ENCODE results near the gene RPL10. TPM values are rescaled to one million over a fixed set of nuclear protein-coding genes. Genes with fewer than 3 reads are reported as not detected.

Gene RPL10
- total and polyA plus RNA-seq, 2 donors (not counting 3 experiments of a cell fraction or from before 2014, with no cell fraction given): 2,493 to 7,586 TPM

GRCh38 chrX:154355776-154356140 is 42.4 kb upstream of the RPL10 start:
- dilution Hi-C loops (cut with MboI; ENCODE audit: extremely low pct_ligation_motif_present, low sequenced_read_pairs) (no loop called here), intact Hi-C loops (cut with micrococcal nuclease) (no loop called here)
- no peak overlapping the region for H3K4me2 ChIP-seq (ENCODE audit: insufficient read depth, low read length)
- CTCF ChIA-PET: interaction anchor here (1.4 kb wide), 1 partner anchor 15 kb away, joined by 4 read pairs; no protein-coding TSS in a partner anchor
- H3K27ac ChIP-seq (ENCODE audit: insufficient read depth, low read depth, low read length): no peak overlapping the region
- DNase-seq (ENCODE audit: low read depth, low spot score) (no peak), FAIRE-seq (no peak)
- H4K20me1 ChIP-seq (replicated peaks; ENCODE audit: control insufficient read depth, extremely low read depth, insufficient read depth, low read length): no peaks in the 10 kb centered on the region
- no peak overlapping the region for H2AFZ ChIP-seq (ENCODE audit: low read depth, low read length)
- H3K9me3 ChIP-seq (replicated peaks; ENCODE audit: control insufficient read depth, insufficient read depth, low read length): no peaks in the 10 kb centered on the region
- no peaks in the 10 kb centered on the region for H3K9me1 ChIP-seq (replicated peaks; ENCODE audit: control insufficient read depth, extremely low read depth, insufficient read depth, low read length)
- POLR2A ChIA-PET: no interaction called here
- no peaks in the 10 kb centered on the region for H3K4me1 ChIP-seq (ENCODE audit: control insufficient read depth, extremely low read depth, insufficient read depth, low read length)
- H3K79me2 ChIP-seq (ENCODE audit: control insufficient read depth, insufficient read depth, low read length): peaks cover 41% of the 10 kb centered on the region
- no TSS peak for BruUV-seq (replicated peaks)
- TF ChIP-seq POLR2A (IDR thresholded peaks at IDR 0.05; ENCODE audit: low read depth, low read length) (peak; percentile 34), CTCF (IDR thresholded peaks at IDR 0.05; ENCODE audit: extremely low read depth in 1 of 2, insufficient read depth in 1 of 2, low read depth in 1 of 2, low read length in 2 of 2) (no peak)
- H3K9ac ChIP-seq (replicated peaks; ENCODE audit: extremely low read depth, insufficient read depth, low read length): no peak overlapping the region
- peaks cover 15 to 98% of the 10 kb centered on the region in 2 experiments for H3K36me3 ChIP-seq (ENCODE audit: control insufficient read depth in 2 of 2, extremely low read depth in 1 of 2, insufficient read depth in 2 of 2, low read length in 2 of 2)
- no peaks in the 10 kb centered on the region for H3K27me3 ChIP-seq (ENCODE audit: control insufficient read depth in 2 of 2, insufficient read depth in 2 of 2, low read length in 2 of 2)
- no peak overlapping the region for H3K4me3 ChIP-seq (replicated peaks in 1 of 3; ENCODE audit: insufficient read depth in 1 of 3, low read depth in 1 of 3, low read length in 3 of 3)

- H3K9me1 ChIP-seq (replicated peaks; ENCODE audit: control insufficient read depth, extremely low read depth, insufficient read depth, low read length): no peaks in the 10 kb centered on the region
- CTCF ChIA-PET: no interaction called here
- POLR2A ChIA-PET: no interaction called here
- FAIRE-seq (no peak), DNase-seq (ENCODE audit: low read depth, low spot score) (no peak)
- H3K27ac ChIP-seq (ENCODE audit: insufficient read depth, low read depth, low read length): no peak overlapping the region
- H3K4me2 ChIP-seq (ENCODE audit: insufficient read depth, low read length): no peak overlapping the region
- no peaks in the 10 kb centered on the region for H3K4me1 ChIP-seq (ENCODE audit: control insufficient read depth, extremely low read depth, insufficient read depth, low read length)
- no peak overlapping the region for H2AFZ ChIP-seq (ENCODE audit: low read depth, low read length)
- BruUV-seq (replicated peaks): no TSS peak
- intact Hi-C loops (cut with micrococcal nuclease) (no loop called here), dilution Hi-C loops (cut with MboI; ENCODE audit: extremely low pct_ligation_motif_present, low sequenced_read_pairs) (no loop called here)
- no peak for TF ChIP-seq CTCF (IDR thresholded peaks at IDR 0.05; ENCODE audit: extremely low read depth in 1 of 2, insufficient read depth in 1 of 2, low read depth in 1 of 2, low read length in 2 of 2)
- TF ChIP-seq MYC (IDR thresholded peaks at IDR 0.05; ENCODE audit: low read depth, low read length): no peak
- TF ChIP-seq POLR2AphosphoS5 (IDR thresholded peaks at IDR 0.05; ENCODE audit: insufficient read depth, low read depth, low read length): no peak
- TF ChIP-seq POLR2A (IDR thresholded peaks at IDR 0.05; ENCODE audit: low read depth, low read length): no peak
- no peak for TF ChIP-seq FOS (IDR thresholded peaks at IDR 0.05; ENCODE audit: borderline replicate concordance, insufficient read depth, low read length)
- TF ChIP-seq EZH2 (IDR thresholded peaks at IDR 0.05; ENCODE audit: borderline replicate concordance, low read depth, low read length, severe bottlenecking): no peak
- TF ChIP-seq, protein P1, sequence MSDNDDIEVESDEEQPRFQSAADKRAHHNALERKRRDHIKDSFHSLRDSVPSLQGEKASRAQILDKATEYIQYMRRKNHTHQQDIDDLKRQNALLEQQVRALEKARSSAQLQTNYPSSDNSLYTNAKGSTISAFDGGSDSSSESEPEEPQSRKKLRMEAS (IDR thresholded peaks at IDR 0.05; ENCODE audit: insufficient read depth, insufficient read length): no peak
- no peak for TF ChIP-seq GATA2 (IDR thresholded peaks at IDR 0.05; ENCODE audit: insufficient read depth, insufficient read length, low read depth, low read length)
- TF ChIP-seq JUN (IDR thresholded peaks at IDR 0.05; ENCODE audit: borderline replicate concordance, insufficient read depth, insufficient read length, low read depth): no peak
- H4K20me1 ChIP-seq (replicated peaks; ENCODE audit: control insufficient read depth, extremely low read depth, insufficient read depth, low read length): no peaks in the 10 kb centered on the region
- H3K79me2 ChIP-seq (ENCODE audit: control insufficient read depth, insufficient read depth, low read length): peaks cover 46% of the 10 kb centered on the region
- no peaks in the 10 kb centered on the region for H3K9me3 ChIP-seq (replicated peaks; ENCODE audit: control insufficient read depth, insufficient read depth, low read length)
- H3K9ac ChIP-seq (replicated peaks; ENCODE audit: extremely low read depth, insufficient read depth, low read length): no peak overlapping the region
- H3K4me3 ChIP-seq (replicated peaks in 1 of 3; ENCODE audit: insufficient read depth in 1 of 3, low read depth in 1 of 3, low read length in 3 of 3): no peak overlapping the region
- no peaks in the 10 kb centered on the region for H3K27me3 ChIP-seq (ENCODE audit: control insufficient read depth in 2 of 2, insufficient read depth in 2 of 2, low read length in 2 of 2)
- peaks cover 17 to 96% of the 10 kb centered on the region in 2 experiments for H3K36me3 ChIP-seq (ENCODE audit: control insufficient read depth in 2 of 2, extremely low read depth in 1 of 2, insufficient read depth in 2 of 2, low read length in 2 of 2)
Observed at GRCh38 chrX:154356596-154356995, 41.6 kb upstream of the RPL10 start.

All from endothelial cell of umbilical vein (primary cell).